HepG2 (cell line): Measurements from ENCODE around the gene FAM187B. TPM values are rescaled to one million over a fixed set of nuclear protein-coding genes. Genes with fewer than 3 reads are reported as not detected.

Source experiments
- CBFB ChIP-seq: sonication (generic); formaldehyde crosslinking; IDR thresholded peaks from 2 replicates; pipeline ENCODE4 v1.4.0; 2020; ENCODE audit warnings: missing genetic modification reagents
- CSRNP1 ChIP-seq: sonication (generic); formaldehyde crosslinking; IDR thresholded peaks from 2 replicates; pipeline ENCODE4 v1.8.1; 2023; ENCODE audit warnings: mild to moderate bottlenecking, missing genetic modification reagents
- HNF1B ChIP-seq: sonication (generic); formaldehyde crosslinking; IDR thresholded peaks from 2 replicates; pipeline ENCODE4 v1.5.1; 2020; ENCODE audit warnings: mild to moderate bottlenecking, moderate library complexity, missing genetic modification reagents
- KAT8 ChIP-seq: IDR thresholded peaks from 2 replicates; pipeline ENCODE4 v1.6.1; 2016; ENCODE audit warnings: missing genetic modification reagents, missing compliant biosample characterization
- NAIF1 ChIP-seq: sonication (generic); formaldehyde crosslinking; IDR thresholded peaks from 2 replicates; pipeline ENCODE4 v1.5.0; 2020; ENCODE audit warnings: mild to moderate bottlenecking, missing genetic modification reagents, borderline replicate concordance
- PATZ1 ChIP-seq: sonication (generic); formaldehyde crosslinking; IDR thresholded peaks from 2 replicates; pipeline ENCODE4 v1.4.0; 2020; ENCODE audit warnings: missing genetic modification reagents
- PHF8 ChIP-seq: sonication (generic); formaldehyde crosslinking; IDR thresholded peaks from 2 replicates; pipeline ENCODE4 v1.5.0; 2020; ENCODE audit warnings: missing genetic modification reagents
- PRPF4 ChIP-seq: fragments of 200-400 bp; formaldehyde crosslinking; IDR thresholded peaks from 2 replicates; pipeline ENCODE4 v1.6.1; 2016; ENCODE audit warnings: low read length, low read depth; ENCODE audit not compliant: poor library complexity, severe bottlenecking
- RBFOX2 ChIP-seq: fragments of 200-400 bp; formaldehyde crosslinking; IDR thresholded peaks from 2 replicates; pipeline ENCODE4 v1.6.1; 2017; ENCODE audit warnings: low read depth, mild to moderate bottlenecking, low read length
- SIN3A ChIP-seq: IDR thresholded peaks from 2 replicates; pipeline ENCODE4 v1.6.1; 2011; ENCODE audit warnings: low read depth, mild to moderate bottlenecking, control low read depth, low read length, borderline replicate concordance
- SIX1 ChIP-seq: sonication (generic); formaldehyde crosslinking; IDR thresholded peaks from 2 replicates; pipeline ENCODE4 v1.4.0; 2020; ENCODE audit warnings: missing genetic modification reagents, borderline replicate concordance
- TAF1 ChIP-seq: sonication (generic); formaldehyde crosslinking; IDR thresholded peaks from 2 replicates; pipeline ENCODE4 v1.4.0; 2020; ENCODE audit warnings: missing genetic modification reagents
- YEATS4 ChIP-seq: sonication (generic); formaldehyde crosslinking; IDR thresholded peaks from 2 replicates; pipeline ENCODE4 v1.4.0; 2020; ENCODE audit warnings: missing genetic modification reagents, borderline replicate concordance
- ZBTB39 ChIP-seq: sonication (generic); formaldehyde crosslinking; IDR thresholded peaks from 2 replicates; pipeline ENCODE4 v1.5.0; 2020; ENCODE audit warnings: missing genetic modification reagents
- ZBTB49 ChIP-seq: sonication (generic); formaldehyde crosslinking; IDR thresholded peaks from 2 replicates; pipeline ENCODE4 v1.4.0; 2020; ENCODE audit warnings: missing genetic modification reagents, borderline replicate concordance
- ZGPAT ChIP-seq: IDR thresholded peaks from 2 replicates; pipeline ENCODE4 v1.6.1; 2016; ENCODE audit warnings: mild to moderate bottlenecking
- polyA plus RNA-seq, 8 experiments: library from polyadenylated mRNA; depleted of rRNA in 3 of 8; stranded (reverse) in 7 of 8; unstranded in 1 of 8; fragments of >200 nt; fragmentation: Illumina TruSeq in 4 of 8; extraction: Trizol in 4 of 8; gene quantifications; 2 replicates each; pipeline versions ENCODE4 v1.2.1 to v1.2.3, GENCODE V29; 2011 to 2016; ENCODE audit warnings: low read depth in 4 of 8, missing spikeins in 1 of 8, mixed read lengths in 1 of 8; ENCODE audit not compliant: insufficient read depth in 1 of 8
- total RNA-seq, 5 experiments: library from RNA; depleted of rRNA; stranded (reverse); fragments of >200 nt; fragmentation: Illumina TruSeq; extraction: Trizol; gene quantifications; 2 replicates each; pipeline ENCODE4 v1.2.3, GENCODE V29; 2016; ENCODE audit warnings: low read depth in 1 of 5

Gene FAM187B
- total and polyA plus RNA-seq, 2 of the 13 experiments (the other 11 are each of a cell fraction or from before 2014, with no cell fraction given) = not detected

GRCh38 chr19:35267818-35268535, 39.4 kb upstream of the FAM187B start (continued):
- TF ChIP-seq ZBTB49 (no peak), PRPF4 (no peak), NAIF1 (CRISPR knock-in tag) (no peak), RBFOX2 (peak; percentile 78), SIN3A (no peak), CSRNP1 (CRISPR knock-in tag) (0 out of 2 replicates have a peak, but pooled peaks have one; percentile 13), ZGPAT (peak; percentile 13; the same call in 1 of the 2 replicates), HNF1B (CRISPR knock-in tag) (0 out of 2 replicates have a peak, but pooled peaks have one; percentile 1), PHF8 (CRISPR knock-in tag) (peak; percentile 62), KAT8 (CRISPR knock-in tag) (no peak), TAF1 (0 out of 2 replicates have a peak, but pooled peaks have one; percentile 46), PATZ1 (CRISPR knock-in tag) (peak; percentile 54), CBFB (CRISPR knock-in tag) (0 out of 2 replicates have a peak, but pooled peaks have one; percentile 3), ZBTB39 (CRISPR knock-in tag) (no peak), YEATS4 (CRISPR knock-in tag) (0 out of 2 replicates have a peak, but pooled peaks have one; percentile 34), SIX1 (CRISPR knock-in tag) (no peak)
